ENCODE results near the gene RGS7. TPM values are rescaled to one million over a fixed set of nuclear protein-coding genes. Genes with fewer than 3 reads are reported as not detected.
A peak's percentile ranks its signal among the peaks of the same experiment; 100 is the strongest.

Gene RGS7
- total and polyA plus RNA-seq, 2 of the 4 experiments (the other 2 are of a cell fraction) = 0.58 to 0.72 TPM

GRCh38 chr1:241396747-241397681 lies 40.0 kb upstream of the RGS7 start:
- Histone ChIP-seq H3K9me3 (ENCODE audit: control insufficient read depth, insufficient read depth, low read length) (no peaks in the 10 kb centered on the region), H3K27ac (ENCODE audit: insufficient read depth, low read length) (no peak overlapping the region), H3K18ac (ENCODE audit: low read depth, low read length) (no peak overlapping the region), H4K20me1 (ENCODE audit: insufficient read depth, low read length) (no peaks in the 10 kb centered on the region), H2BK120ac (ENCODE audit: low read depth, low read length) (no peak overlapping the region), H2BK15ac (ENCODE audit: low read depth, low read length) (no peak overlapping the region), H3K23ac (ENCODE audit: low read depth, low read length) (no peak overlapping the region), H3K4ac (ENCODE audit: low read depth, low read length) (no peak overlapping the region), H4K8ac (ENCODE audit: low read depth in 2 of 2, low read length in 2 of 2) (peak overlapping the region in 1 of 2 experiments; percentile 69; a peak in 1 of 4 replicates), H3K9me1 (ENCODE audit: insufficient read depth, low read length) (no peaks in the 10 kb centered on the region), H3K36me3 (ENCODE audit: control insufficient read depth, insufficient read depth, low read length) (no peaks in the 10 kb centered on the region), H4K91ac (ENCODE audit: insufficient read depth, low read depth, low read length) (no peak overlapping the region), H3K9ac (ENCODE audit: low read depth, low read length) (no peak overlapping the region), H3K14ac (replicated peaks; ENCODE audit: low read depth, low read length) (no peak overlapping the region), H3K4me3 (ENCODE audit: insufficient read depth, low read depth, low read length) (no peak overlapping the region), H3K56ac (ENCODE audit: extremely low read depth, insufficient read depth, low read length) (no peak overlapping the region), H2AK5ac (ENCODE audit: low read depth, low read length) (no peak overlapping the region), H3K4me1 (ENCODE audit: control insufficient read depth, insufficient read depth, low read length) (no peaks in the 10 kb centered on the region), H2BK5ac (ENCODE audit: low read depth, low read length, poor library complexity, severe bottlenecking) (no peak overlapping the region), H2BK20ac (ENCODE audit: low read depth, low read length) (no peak overlapping the region), H4K5ac (ENCODE audit: low read depth, low read length) (no peak overlapping the region), H2AK9ac (replicated peaks; ENCODE audit: low read depth, low read length, poor library complexity) (no peak overlapping the region), H3K27me3 (ENCODE audit: control insufficient read depth, insufficient read depth, low read length) (no peaks in the 10 kb centered on the region), H3K79me1 (ENCODE audit: low read depth in 1 of 2, low read length in 2 of 2) (no peaks in the 10 kb centered on the region), H2AFZ (replicated peaks; ENCODE audit: low read length, poor library complexity) (no peak overlapping the region), H3K4me2 (ENCODE audit: low read depth, low read length) (no peak overlapping the region)
- no peak for ATAC-seq (ENCODE audit: low read depth)
- ChIA-PET CTCF (interaction anchor here (0.6 to 1.3 kb wide), 5 partner anchors 10 to 1347 kb away, joined by 3 to 5 read pairs (median 3); no protein-coding TSS in a partner anchor), POLR2A (ENCODE audit: unreplicated experiment) (no interaction called here)
- BruUV-seq (replicated peaks) = no TSS peak
- 17% methylated on average over 1 of the region's 6 CpGs; no CpG with 5 or more reads in 1 of the 2 experiments for WGBS, 2 experiments (ENCODE audit: extremely low coverage in 2 of 2, insufficient read length in 1 of 2)
- dilution Hi-C loops (cut with HindIII; ENCODE audit: low sequenced_read_pairs, unreplicated experiment) = no loop called here
- DNase-seq = peak; percentile 18
- intact Hi-C loops (cut with micrococcal nuclease) = no loop called here
- in situ Hi-C loops (cut with MboI; ENCODE audit: low sequenced_read_pairs) = no loop called here
- TF ChIP-seq RAD21 (IDR thresholded peaks at IDR 0.05; ENCODE audit: low read length) = no peak
- no peak for TF ChIP-seq CEBPB (IDR thresholded peaks at IDR 0.05; ENCODE audit: low read depth, low read length)
- no peak for TF ChIP-seq CHD1 (IDR thresholded peaks at IDR 0.05; ENCODE audit: low read depth, low read length)
- no peak for TF ChIP-seq NFE2L2 (IDR thresholded peaks at IDR 0.05; ENCODE audit: low read depth, low read length)
- TF ChIP-seq SMC3 (IDR thresholded peaks at IDR 0.05; ENCODE audit: low read depth, low read length) = no peak
- no peak for TF ChIP-seq MXI1 (IDR thresholded peaks at IDR 0.05; ENCODE audit: borderline replicate concordance, low read depth, low read length)
- no peak for TF ChIP-seq RCOR1 (IDR thresholded peaks at IDR 0.05; ENCODE audit: insufficient replicate concordance, low read length)
- TF ChIP-seq BHLHE40 (IDR thresholded peaks at IDR 0.05; ENCODE audit: low read depth, low read length) = no peak
- TF ChIP-seq RFX5 (IDR thresholded peaks at IDR 0.05; ENCODE audit: low read depth, low read length) = no peak
- TF ChIP-seq FOS (IDR thresholded peaks at IDR 0.05; ENCODE audit: low read depth, low read length) = no peak
- no peak for TF ChIP-seq ELK1 (IDR thresholded peaks at IDR 0.05; ENCODE audit: borderline replicate concordance, low read depth, low read length)
- TF ChIP-seq MAFK (IDR thresholded peaks at IDR 0.05; ENCODE audit: low read depth, low read length) = no peak
- TF ChIP-seq CTCF (conservative IDR thresholded peaks at IDR 0.05; ENCODE audit: low read depth, low read length) = no peak
- no peak for TF ChIP-seq MAZ (IDR thresholded peaks at IDR 0.05; ENCODE audit: borderline replicate concordance, low read depth, low read length)

Data from IMR-90 (cell line).